HG02798 (cell line): ENCODE data around the gene CACNA2D3.
"Not testable (repeated sequence)": the region's sequence is repeated elsewhere in the genome, so short reads cannot be mapped to it uniquely, and the experiment has no call there.

Experiments
- ATAC-seq: cut with Tn5 transposase; IDR thresholded peaks from one replicate; pipeline ENCODE4 v1.9.1; 2021; ENCODE audit warnings: mild to moderate bottlenecking; ENCODE audit not compliant: unreplicated experiment, poor library complexity

The CACNA2D3 gene

DNA sequence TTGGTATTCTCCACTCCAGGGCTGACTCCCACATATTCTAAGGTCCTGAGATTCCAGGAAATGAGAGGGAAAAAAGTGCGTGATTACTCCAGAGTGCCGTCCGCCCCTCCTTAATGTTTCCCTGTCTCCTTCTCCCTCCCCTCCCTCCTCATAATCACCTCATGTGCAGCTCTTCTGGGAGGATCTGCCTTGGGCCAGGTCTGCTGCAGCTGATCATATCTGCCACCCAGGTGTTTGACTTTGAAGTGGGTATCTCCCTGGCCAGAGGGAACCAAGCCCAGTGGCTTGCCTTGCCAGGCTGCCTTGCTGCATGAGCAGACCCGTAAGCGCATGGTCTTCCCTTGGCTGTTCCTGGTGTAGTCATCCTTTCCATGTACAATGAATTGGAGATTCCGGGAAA, 833.6 kb downstream of the CACNA2D3 start:
- no peak for ATAC-seq

DNA sequence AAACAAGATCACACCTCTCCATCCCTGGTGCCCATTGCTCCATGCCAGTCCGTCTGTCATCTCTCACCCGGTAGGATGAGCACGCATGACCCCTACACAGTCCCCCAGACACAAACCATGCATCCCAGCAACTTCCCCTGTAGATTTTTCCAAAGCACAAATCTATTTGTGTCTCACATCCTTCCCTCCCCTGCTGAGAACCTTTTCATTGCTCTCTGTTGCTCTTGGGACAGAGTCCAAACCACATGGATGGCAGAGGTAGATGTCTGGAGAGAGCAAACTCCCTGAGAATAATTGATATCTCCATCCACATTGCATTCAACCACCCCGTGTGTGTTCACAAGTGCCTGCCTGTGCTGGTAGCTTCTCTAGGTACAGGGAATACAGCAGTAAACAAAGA, 835.4 kb downstream of the CACNA2D3 start:
- no peak for ATAC-seq

DNA sequence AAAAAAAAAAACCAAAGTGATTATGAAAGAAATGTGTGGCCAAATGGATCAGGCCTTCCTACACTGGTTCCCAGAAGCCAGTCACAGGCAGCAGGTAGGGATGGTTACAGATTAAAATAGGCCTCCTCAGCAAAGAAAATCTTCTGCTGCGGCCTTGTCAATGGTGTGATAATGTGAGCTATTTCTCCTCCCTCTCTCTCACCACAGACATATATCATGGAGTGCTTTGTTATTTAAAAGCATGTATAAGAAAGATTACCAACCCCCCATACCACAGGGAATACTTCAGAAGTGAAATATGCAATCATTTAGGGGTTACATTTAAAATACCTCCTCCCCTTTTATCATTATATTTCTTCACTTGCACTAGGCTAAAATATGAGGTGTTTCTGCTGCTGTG, 837.7 kb downstream of the CACNA2D3 start:
- ATAC-seq: no peak

DNA sequence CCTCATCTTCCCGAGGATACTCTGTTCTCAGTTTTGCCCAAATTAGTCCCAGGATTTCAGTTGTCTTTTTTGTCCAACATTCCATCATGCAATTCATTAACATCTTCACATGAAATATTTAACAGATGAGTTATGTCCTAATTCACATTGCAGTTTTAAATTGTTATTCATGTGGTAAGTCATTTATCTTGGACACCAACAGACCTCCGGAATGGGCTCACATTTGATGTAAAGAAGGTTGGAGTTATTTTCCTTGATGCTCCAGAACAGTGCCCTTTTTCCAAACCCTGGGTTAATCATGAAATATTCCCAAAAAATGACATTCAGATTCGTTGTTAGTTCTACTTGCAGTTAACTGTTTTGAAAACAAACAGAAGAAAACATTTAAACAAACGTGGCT, 838.3 kb downstream of the CACNA2D3 start:
- ATAC-seq: no peak

DNA sequence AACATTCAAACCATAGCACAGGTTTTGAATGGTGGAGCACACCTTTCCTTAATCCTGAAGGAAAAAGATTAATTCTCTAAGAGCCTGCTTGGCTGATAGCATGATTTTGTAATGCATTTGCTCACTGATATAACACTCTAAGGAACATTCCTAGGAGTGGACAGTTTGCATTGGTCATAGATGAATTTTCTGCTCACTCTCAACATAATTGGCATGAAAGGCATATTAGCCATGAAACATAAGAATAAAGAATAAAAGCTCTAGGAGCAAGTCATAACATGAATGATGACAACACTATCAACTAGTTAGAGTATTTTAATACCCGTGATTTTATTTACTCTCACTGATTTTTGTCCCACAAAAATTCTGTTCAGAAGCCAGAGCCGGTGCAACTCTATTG, 839.8 kb downstream of the CACNA2D3 start:
- no peak for ATAC-seq

DNA sequence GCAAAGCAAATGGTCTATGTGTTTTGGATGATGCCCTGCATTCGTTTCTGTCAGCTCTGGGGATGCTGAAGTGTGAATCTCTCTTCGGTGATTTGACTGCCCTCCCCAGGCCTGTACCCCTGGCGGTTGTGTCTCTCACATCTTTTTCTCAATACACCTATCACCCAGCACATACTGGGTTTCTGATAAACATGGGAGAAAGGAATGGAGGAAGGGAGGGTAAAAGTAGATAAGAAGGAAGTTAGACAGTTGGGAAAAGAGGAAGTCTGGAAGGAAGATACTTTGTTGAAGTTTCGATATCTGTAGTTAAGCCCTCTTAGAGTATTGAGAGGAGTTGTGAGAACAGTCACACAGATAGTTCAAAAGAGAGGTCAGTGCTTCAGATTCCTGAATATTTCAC, 841.3 kb downstream of the CACNA2D3 start:
- no peak for ATAC-seq

DNA sequence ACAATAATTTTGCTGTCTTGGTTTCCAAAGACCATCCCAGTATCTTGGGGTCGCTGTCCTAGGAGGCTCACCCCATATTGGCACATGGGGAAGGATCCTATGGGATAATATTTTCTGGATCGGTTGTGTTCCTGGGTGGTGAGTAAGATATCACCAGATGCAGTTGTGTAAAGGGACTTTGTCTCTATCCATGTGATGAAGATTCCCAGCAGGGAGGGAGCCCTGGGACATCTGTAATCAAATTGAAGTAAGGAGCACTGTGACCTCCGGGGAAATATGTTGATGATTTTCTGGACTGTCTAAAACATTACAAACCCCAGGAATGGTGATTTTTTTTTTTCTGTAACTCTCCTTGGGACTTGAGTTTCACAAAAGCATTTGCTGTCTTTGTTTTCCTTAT, 841.7 kb downstream of the CACNA2D3 start:
- no peak for ATAC-seq

DNA sequence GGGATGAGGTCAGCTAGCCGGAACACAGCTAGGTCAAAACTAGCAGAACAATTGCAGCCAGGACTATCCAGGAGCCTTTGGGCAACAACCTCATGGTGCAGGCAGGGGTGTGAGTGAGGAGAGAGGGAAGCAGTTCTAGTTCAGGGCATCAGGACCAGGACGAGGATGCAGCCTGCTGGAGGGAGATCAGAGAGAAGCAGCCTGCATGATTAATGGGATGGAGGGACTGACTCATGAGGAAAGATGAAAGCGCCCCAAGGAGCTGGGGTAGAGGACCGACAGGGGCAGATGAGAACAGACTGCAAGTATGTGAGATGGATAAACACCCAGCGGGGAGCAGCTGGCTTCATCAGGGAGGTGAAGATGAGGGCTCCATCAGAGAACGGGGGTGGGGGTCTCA, 843.4 kb downstream of the CACNA2D3 start:
- ATAC-seq: no peak

DNA sequence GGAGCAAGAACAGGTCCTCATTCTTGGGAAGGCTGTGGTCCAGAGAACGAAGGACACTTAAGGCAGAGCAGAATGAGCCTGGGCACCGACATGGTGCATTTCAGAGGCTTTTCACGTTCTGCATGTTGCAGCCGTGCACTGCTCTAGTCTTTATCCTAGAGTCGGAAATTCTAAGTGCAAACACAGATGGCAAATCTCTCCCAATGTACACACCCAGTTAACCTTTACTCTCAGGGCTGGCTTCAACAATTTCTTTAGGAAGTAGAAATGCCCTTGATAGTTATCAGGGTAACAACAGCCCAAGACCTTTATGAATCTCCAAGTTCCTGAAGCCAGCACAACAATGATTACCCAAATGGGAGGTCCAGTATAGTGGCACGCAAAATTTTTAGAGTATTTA, 844.6 kb downstream of the CACNA2D3 start:
- no peak for ATAC-seq

DNA sequence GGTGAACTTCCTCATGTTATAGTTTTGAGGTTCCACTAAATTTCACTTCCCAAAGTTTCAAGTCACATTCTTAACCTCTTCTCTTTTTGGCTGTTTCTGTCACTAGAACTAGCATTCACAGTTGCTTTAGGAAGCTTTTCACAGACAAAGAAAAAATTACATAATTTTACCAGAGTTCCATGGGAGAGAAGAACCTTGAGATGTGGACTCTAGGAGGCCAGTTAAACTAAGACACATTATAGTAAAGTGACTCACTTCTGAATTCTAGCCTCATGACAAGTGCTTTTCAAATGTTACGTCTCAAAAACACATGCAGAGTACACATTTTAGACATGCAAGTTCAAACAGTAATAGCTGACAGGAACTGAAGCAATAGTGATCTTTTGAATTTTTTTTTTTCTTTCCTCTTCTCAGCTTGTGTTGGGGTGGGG, 845.4 kb downstream of the CACNA2D3 start:
- ATAC-seq: no peak

DNA sequence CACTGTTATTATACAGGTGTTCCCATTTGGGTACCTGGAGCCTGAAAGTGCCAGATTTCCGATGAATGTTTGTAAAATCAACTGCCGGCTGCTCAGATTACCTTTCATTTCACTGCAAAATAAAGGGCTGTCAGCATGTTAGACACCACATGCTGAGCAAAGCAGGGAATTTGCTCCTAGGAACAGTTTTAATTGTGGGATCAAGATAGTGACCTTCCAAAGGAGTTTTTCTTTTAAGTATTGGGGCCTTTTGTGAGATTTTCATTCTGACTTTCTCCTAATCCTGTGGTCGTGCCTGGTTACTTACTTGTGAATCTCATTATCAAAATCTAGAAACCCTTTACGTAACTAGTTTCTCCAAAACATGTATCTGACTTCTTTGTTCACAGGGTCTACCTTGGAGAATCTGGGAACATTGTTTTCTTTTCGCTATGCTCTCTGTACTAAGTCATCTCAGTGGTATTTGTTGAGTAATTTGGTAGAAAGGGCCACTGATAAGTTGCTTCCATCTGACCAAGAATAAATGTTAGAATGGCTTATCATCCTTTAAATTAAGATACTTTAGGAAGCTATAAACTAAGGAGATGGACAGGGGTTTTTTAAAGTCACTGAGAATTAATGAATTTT, 846.3 kb downstream of the CACNA2D3 start:
- ATAC-seq: no peak

DNA sequence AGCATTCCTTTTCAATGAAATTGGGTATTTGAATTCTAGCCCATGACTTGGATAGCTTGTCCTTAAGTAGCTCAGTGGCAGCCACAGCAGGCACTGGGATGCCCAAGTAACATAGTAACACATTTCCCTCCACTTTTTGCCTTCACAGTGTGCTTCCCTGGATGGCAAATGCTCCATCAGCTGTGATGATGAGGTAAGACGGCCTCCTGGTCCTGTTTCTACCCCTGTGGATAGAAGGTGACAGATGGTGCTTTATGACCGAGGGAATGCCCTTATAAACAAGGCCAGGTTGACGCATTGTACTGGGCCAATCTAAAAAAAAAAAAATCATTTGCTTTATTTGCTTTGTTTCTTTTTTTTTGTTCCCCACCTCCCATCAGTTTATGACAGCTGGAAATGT, 847.3 kb downstream of the CACNA2D3 start:
- ATAC-seq: no peak

DNA sequence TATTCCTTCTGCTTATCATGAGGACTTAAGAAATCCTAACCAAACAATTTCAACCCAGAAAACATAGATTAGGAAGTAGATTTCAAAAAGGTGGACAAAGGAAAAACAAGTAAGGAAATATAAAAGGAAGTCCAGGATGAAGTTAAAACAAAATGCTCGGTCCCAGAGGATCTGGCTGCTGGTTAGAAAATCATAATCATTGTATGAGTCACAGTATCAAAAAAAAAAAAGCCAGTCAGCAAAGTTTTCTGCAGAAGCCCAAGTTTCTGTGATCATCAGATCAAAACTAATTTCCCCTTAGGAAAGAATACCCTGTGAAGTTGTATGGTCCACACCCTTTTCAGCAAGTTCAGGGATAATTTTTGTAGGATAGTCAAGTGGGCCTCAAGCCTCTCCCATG, 848.5 kb downstream of the CACNA2D3 start:
- no peak for ATAC-seq

DNA sequence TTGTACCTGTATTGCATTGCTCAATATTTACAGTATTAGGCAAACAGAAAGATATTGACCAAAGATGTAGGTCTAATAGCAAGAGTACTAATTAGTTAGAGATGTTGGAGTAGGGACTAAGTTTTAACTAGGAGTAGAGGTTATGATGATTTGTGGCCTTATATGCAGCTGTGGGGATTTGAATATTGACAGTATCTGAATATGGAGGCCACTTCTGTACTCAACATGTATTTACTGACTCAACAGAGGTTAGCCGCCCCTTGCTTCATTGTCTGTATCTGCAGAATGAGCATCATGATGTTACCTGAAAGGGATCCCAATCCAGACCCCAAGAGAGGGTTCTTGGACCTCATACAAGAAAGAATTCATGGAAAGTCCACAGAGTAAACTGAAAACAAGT, 855.1 kb downstream of the CACNA2D3 start:
- no peak for ATAC-seq

DNA sequence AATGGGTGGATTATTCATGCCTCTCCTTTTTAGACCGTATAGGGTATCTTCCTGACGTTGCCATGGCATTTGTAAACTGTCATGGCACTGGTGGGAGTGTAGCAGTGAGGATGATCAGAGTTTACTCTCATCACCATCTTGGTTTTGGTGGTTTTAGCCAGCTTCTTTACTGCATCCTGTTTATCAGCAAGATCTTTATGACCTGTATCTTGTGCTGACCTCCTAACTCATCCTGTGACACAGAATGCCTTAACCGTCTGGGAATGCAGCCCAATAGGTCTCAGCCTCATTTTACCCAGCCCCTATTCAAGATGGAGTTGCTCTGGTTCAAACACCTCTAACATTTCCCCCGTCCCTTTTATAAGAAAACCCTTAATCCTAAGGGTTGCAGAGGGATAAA, 855.6 kb downstream of the CACNA2D3 start:
- ATAC-seq: not testable (repeated sequence)

DNA sequence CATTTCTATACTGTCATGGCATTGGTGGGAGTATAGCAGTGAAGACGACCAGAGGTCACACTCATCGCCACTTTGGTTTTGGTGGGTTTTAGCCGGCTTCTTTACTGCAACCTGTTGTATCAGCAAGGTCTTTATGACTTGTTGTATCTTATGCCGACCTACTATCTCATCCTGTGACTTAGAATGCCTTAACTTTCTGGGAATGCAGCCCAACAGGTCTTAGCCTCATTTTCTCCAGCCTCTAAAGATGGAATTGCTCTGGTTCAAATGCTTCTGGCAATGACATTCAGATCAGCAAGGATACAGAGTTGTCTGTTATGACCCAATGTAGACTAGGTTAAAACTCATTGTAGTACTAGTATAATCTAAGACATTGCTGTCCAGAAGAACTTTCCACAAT, 860.5 kb downstream of the CACNA2D3 start:
- no peak for ATAC-seq

DNA sequence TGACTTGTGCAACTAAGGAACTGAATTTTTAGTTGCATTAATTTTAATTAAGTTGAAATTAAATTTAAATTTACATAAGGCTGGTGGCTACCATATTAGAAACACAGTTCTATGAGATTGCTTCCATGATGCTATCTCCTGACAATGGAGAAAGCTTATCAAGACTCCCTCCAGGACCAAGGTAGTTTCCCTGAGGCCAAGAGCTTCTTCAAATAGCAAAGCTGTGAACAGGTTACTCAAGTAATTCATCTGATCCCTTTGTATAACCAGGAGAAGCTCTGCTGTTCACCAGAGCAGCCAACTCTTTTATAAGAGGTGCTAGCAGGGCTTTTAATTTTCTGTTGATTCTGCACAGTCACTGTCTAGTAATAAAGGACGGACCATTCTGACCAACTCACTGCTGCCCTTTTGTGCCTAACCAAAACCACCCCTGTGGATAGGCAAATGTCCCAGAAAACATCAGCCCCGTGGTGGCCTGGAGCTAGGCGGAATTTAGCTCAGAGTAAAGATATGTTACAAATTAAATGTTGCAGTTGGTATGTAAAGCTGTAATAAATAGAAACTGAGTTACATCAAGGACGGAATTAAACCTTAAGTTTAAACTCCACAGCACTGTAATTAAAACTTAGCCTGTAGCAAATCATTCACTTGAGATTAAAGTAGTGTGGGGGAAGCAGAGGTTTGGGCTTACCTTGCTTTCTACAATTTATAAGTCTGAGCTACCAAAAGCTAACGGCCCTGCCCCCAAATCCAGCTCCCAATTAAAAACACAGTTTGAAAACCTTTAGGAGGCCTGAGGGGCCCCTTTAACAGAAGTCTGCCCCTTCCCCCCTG, 861.1 kb downstream of the CACNA2D3 start:
- no peak for ATAC-seq

DNA sequence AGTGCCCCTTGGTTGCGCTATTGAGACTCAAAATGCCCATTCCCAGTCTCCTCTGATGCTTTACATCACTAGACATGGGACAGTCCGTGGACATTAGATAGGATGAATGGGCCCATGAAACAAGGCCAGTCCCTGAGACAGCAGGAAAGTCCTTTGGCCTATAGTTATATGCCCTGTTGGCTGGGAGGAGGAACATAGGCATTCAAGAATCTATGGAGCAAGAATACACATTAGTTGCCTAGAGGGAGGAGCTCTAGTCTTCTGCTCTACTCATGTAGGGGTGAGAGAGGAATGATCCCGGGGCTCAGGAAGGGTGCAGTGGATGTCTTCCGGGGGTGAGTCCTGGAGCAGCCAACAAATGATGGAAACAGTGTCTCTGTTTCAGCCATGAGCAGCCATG, 863.5 kb downstream of the CACNA2D3 start:
- ATAC-seq: no peak

DNA sequence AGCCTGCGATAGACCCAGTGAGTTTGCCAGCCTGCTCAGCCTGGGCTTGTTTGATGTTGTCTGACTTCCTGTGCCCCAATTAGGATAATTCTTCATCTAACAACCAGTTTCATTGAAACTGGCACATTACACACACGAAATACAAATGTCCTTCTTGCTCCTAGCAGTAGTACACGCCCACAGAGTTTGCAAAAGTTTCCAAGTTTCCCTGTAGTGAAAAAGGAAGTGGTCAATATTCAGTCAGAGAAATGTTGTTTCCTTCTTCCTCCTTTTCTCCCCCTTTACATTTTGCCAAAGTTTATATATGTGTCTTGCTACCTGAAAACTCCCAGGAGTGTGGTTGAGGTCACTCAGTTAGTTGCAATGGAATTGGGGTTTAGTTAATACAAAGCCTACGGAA, 863.9 kb downstream of the CACNA2D3 start:
- no peak for ATAC-seq

DNA sequence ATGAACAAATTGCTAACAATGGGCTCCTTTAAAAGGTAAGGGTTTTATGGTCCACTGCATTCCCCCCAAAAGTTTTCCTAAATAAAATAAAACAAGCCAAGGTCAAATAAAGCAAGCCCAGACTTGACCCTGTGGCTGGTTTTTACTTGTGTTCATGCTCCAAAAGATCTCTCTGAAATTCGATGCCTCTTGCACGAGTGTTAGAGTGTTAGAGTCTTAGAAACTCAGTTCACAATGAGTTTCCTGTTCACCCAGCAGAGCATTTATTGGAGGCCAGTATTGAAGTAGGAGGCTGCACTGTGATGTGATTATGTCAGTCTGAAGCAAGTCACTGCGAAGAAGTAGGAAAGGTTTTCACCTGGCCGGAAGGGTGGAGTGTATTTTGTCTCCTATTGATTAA, 865.4 kb downstream of the CACNA2D3 start:
- no peak for ATAC-seq

DNA sequence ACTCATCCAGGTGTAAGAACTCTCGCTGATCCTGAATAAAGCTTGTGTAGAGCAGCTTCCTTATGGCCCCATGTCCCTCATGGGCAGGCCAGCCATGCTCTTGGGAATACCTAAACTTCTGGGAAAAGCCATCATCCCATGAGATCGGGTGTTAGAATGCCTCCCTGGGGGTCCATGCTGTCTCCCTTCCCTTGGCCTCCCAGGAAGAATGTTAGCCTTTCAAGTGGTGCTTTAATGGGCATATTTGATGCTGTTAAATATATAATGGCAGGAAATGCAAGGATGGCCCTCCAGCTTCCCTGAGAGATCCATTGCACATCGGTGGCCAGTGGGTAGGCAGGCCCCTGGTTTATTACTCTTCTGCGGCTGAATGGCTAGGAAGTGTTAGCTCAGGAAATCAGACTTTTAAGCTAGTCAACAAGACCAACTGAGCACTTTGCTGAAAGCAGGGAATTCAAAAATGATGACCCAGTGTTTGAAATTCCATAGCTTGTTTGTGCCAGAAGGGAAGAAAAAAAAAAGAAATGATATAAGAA, 866.0 kb downstream of the CACNA2D3 start:
- no peak for ATAC-seq
